NCI-H1105 treated with DMSO at 0.1 percent for 48 hours (cell line): ENCODE results near the gene TMTC2.

ENCODE experiments used
- DNase-seq: peaks from one replicate; lab custom pipeline; 2025; lab: John Stamatoyannopoulos, UW

TMTC2 gene

DNA sequence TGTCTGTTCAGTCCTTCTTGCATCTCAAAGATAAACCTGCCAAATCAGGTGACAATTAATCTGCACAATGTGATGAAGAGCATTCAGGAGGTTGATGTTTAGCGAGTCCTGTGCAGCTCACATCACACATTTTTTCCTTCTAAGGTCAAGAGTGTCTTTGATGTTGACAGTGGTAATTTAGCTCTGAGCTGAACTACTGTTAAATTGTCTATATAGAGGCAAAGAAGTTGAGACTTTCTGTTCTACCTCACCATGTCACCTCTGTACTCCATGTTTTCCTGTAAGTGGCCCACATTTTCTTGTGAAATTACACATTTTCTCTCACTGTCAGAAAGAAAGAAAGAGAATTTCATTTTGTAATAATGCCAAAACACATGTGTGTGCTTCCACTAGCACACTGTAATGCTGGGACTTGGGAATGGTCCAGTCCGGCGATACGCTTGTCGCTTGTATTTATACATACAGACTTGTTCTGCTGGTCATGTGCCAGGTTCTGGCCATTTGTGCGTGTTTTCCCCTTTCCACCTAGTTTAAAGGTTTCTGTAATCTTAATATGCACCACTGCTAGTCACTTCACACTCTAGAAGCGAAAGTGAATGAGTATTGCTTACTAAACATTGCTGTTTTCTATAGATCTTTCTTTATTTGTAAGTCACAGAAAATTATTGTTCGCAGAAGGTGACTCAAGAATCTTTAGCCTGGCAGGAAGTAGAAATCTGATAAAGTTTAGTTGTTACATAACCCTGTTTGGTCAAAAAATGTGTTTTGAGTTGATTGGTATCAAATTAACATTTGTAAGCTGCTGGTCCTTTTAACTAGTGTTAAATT is 328.9 kb downstream of the TMTC2 start:
- no peak for DNase-seq

DNA sequence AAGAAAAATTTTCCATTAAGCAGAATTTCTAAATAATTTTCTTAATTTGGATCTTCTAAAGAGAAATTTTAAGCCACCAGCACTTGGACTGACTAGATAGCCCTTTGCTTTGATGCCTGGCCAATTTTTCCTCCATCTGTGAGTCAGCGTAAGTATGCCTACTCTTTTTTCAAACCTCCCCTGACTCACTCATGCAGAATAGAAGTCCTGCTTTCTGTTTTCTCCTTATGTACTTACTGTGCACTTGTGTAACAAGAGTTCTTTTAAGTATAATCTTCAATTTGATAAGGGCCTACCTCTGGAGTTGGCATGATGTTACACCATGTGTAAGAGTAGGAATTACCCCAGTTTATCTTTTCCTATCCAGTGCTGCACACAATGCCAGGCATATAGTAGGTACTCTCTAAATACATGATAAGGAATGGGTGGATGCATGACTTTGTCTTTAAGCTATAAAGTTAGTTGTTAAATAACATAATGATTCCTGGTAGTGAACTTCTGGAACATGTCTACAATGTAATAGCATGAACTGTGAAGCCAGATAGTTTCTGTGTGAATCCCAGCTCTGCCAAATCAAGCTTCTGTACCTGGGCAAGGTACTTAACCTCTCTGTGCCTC is 329.6 kb downstream of the TMTC2 start:
- no peak for DNase-seq

DNA sequence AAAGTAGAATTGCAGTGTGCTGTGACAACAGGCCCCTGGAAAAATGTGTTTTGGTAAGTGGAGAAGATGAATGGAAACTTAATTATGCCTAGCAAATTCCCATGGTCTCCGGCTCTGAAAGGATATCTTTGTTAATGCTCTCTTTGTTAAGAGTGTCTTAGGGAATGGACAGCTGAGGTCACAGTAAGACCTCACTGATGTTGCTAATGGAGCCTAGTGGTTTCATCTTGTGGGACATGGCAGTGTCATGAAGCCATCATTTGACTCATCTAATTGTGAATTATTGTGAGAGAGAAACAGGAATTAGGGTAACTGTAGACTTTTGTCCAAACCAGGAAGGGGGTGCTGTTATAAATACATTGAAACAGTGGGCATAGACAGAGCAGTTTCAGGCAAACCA is 330.3 kb downstream of the TMTC2 start:
- DNase-seq = no peak

DNA sequence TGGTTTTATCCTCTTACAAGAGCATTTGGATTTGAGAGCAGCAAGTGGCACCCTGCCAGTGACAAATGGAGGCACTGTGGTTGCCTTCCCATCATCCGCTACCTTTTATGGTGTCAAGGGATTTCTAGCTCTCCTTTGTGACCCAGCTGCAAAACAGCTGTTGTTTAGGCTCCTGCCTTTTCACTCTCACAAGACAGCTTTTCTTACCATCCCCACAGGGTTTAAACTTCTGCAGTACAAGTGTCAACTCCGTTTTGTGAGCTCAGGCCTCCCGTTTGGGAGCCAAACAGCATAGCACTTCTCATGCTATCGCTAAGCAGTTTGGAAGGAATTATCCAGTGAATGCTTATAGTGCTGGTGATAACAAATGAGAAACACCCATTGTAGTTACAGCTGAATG is 331.4 kb downstream of the TMTC2 start:
- peak; percentile 12 for DNase-seq

DNA sequence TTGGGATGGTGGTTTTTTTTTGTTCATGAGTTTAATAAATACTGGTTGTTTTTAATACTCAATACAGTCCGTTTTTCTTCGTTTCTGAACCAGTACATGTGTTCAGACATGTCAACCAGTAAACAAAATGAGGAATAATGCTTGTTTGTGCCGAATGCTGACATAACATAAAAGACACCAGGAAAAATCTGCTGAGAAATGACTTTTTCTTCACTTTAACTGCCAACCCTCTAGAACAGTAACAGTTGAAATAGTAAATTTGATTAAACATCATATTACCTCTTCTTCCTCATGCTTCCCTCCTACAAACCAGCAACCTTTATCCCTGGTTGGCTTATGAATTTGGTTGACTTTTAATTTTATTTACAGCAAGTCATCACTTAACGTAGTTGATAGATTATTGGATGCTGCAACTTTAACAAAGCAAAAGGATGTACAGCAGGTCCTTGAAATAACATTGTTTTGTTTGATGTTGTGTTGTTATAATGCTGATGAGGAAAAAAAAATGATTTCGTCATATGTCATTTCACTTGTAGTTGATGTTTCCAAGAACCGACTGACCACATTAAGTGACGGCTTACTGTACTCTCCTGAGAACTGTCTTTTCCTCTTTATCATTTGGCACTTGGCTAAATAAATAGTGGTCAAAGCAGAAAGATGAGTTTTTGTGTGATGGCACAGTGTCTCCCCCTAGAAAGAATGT is 340.5 kb downstream of the TMTC2 start:
- no peak for DNase-seq

DNA sequence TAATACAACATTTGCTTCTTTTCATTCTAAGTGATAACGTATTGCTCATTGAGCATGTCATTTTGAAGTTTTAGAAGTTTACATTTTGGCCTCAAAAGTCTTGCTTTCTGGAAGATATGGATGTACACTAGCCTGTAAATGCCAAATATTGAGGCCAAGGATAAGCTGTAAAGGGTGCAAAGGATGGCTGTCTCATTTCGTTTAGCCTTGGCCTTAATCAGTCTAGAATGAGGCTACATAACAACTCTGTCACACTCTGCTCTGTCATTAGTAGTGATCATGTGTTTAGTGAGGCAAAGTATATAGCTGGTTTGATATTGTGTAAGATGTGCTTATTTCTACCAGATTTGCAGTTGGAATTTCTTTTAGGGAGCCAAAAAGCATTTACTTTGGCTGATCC is 344.5 kb downstream of the TMTC2 start:
- DNase-seq = no peak

DNA sequence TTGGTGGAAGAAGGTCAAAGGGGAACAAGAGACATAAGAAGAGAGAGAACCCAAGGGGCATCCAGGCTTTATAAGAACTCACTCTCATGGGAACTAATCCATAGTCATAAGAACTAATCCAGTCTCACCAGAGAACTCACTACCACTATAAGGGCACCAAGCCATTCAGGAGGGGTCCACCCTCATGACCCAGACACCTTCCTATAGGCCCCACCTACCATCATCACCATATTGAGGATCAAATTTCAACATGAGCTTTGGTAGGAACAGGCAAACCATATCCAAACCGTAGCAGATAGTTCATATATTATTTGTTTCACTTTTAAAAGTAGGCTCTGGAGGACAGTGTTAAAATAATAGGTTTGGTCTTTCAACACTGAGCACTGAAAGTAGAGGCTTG is 350.1 kb downstream of the TMTC2 start:
- DNase-seq = no peak

DNA sequence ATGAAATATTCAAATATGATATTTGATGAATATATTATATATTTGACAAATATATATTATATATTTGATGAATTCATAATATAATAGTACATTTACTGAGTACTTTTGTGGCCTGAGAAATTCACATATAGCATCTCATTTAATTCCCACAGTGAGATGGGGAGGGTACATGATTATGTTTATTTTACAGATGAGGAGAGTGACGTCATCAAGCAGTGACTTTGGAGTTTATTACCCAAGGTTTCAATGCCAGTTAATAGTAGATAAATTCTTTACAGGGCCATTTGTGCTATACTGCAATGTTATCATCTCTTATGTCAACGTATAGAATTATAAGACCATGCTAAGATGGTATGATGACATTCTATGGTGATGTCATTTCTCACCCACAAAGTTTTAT is 352.7 kb downstream of the TMTC2 start:
- DNase-seq = no peak

DNA sequence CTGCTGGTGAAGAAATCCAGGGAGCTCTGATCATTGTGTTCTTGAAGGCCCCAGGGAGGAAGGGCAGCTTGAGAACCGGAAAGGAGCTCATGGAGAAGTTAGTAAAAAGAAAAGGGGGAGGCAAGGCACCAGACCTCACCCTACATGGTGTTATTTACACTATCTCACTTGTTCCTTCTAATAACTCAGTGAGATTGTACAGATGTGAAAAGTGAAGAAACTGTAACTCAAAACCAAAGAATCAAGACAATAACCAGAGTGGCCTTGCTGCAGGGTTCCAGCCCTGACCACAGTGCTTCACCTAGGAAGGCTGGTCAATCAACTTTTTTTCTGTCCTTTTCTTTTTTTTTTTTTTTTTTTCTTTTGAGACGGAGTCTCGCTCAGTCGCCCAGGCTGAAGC is 353.6 kb downstream of the TMTC2 start:
- DNase-seq = no peak

DNA sequence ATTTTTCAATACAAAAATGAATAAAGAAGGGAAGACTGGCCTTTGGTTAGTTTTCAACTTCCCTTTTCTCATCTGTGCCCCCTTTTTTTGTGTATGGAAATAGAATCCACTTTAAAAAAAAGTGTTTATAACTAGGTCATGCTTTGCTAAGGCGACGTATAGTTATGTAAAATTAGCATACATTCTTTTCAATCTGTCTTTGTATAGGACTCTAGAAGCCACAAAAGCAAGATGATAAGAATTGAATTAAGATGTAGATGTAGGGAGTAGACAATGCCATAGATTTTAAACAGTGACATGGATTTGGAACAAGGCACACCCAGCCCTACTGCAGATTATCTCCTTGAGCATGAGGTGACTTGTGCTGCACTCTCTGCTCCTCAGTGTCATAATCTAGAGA is 354.3 kb downstream of the TMTC2 start:
- DNase-seq = no peak

DNA sequence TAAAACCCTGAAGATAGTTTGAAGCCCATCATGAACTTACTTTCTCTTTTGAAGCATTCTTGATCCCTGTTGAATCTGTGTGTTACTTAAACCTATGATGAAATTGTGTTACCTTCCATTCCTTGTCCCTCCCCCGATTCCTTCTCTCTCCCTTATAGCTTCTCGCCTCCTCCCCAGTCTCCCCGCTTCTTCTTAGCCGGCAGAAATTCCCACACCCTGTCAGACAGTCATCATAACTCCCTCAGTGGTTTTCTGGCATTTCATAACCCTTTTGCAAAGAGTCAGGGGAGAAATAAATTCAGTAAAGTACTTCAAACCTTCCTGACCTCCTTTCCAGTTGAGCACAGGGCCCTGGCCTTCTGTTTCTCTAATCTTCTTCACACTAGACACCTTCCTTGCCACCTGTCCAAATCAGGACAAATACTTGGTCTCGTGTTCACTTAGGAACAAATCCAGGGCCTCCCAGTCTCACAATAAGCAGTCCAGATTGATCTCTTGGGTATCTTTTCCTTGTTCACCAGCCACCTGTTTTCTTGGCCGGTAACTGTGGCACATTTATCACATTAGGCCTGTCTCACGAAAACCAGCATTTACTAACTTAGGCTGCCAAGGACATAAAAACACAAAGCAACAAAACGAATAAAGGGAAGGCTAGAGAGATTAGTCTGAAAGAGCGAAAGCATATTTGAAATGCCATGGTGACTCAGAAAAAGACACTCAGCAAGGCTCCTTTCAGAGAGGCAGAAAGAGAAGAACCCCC is 355.9 kb downstream of the TMTC2 start:
- no peak for DNase-seq

DNA sequence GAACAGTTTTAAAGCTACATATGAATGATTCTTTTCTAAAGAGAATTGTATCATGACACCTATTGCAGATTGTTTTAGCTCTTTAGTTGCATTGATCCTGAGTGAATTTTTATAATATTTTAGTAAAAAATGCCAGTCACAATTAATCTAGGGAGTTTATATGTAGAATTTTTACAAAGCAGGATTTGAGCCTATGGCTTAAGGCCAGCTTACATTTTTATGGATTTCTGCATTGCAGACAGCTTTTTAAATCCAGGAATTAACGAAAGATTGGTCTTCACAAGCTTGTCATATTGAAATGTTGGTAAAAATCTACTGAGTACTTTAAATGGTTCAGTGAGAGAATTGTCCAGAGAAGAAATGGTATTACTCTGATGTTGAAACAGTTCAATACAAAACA is 358.0 kb downstream of the TMTC2 start:
- no peak for DNase-seq

DNA sequence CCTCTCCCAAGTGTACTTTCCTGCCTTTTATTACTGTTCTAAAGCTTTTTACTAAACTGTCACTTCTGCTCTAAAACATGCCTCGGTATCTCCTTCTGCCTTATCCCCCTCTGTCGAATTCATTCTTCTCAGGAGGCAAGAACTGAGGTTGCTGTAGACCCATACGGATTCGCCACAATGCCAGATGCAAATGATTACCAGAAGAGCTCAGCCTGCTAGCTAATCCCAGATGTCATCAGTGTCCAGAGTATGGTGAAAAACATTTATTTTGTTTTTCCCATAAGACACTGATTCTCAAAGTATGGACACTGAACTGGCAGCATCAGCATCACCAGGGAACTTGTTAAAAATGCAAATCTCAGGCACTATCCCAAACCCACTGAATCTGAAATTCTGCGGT is 359.3 kb downstream of the TMTC2 start:
- DNase-seq = no peak

DNA sequence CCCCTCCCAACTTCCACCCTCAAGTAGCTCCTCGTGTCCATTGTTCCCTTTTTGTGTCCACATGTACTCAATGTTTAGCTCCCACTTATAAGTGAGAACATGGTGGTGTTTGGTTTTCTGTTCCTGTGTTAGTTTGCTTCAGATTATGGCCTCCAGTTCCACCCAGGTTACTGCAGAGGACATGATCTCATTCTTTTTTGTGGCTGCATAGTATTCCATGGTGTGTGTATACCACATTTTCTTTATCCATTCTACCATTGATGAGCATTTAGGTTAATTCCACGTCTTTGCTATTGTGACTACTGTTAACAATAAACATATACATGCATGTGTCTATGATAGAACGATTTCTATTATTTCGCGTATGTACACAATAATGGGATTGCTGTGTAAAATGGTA is 362.6 kb downstream of the TMTC2 start:
- no peak for DNase-seq

DNA sequence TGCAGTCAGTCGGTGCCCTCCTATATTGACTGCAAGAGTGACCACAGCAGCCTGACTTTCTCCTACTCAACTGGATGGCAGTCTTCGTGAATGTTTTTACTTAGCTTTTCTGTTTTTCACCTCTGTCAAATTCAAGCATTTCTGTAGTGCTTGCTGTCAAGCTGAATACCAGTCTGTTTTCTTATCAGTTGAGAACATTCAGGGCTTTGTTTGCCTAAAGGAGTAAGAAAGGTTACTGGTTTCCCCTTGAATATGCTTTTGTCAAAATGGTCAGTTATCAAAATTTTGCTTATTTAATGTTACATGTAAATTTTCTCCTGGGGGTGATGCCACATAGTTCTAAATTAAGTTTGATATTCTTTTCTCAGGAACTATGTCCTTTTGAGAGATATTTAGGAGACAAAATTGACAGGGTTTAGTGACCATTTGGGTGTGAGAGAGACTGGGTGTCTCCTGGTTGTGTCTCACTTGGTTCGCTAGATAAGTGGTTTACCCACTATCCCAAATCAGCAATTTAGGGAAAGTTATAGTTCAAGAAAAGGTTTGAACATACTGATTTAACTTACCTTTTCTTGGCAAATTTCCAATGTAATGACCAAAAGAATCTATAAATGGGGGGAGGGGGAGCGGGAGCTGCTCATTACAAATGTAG is 366.3 kb downstream of the TMTC2 start:
- no peak for DNase-seq

DNA sequence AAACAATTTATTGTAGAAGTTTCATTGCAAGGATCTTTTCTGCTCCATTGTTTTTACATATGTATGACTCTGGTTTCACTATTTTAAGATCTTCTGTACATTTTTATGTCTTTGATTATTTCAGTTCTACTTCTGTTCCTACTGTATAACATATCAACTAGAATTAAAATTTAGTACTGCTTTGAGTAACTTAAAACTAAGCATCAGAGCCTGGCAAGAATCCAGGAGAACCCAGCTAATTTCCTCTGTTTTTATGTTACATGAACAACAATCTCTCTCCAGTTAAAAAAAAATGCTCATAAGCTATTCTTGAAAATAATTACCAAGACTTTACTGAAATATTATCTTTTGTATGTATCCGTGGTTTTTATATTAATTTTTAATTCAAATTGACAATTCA is 370.7 kb downstream of the TMTC2 start:
- DNase-seq = peak; percentile 5

DNA sequence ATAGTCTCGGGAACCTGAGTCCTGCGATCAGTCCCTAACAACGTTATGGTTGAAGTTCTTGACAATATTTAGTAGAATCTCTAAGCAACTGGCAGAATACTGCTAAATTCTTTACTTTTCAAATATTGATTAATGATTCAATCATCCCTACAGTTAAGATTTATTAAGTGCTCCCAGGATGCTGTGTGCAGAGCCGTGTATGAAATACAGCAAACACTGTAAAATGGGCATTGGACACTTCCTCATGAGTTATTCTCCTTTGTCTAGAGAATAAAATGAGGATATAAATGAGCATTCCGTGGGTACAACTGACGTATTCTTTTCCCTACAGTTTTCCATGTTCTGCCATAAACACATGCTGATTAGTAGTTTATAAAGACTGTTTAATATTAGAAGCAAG is 372.4 kb downstream of the TMTC2 start:
- no peak for DNase-seq

DNA sequence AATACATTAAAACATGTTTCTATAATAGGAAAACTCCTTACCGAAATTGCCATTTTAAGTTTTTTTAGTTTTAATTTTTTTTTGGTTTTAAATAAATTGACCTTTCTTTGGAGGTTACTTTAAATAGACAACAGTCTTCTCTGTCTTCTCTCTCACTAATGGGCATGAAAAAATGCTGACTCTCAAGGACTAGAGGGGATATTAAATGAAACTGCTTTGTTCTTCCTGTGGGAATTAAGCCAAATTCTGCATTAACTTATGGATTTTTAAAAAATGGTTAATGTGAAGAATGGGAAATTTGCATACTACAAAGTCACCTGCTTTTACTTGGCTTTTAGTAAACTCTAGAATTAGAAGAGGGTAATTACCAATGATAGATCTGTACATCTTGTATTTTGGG is 378.9 kb downstream of the TMTC2 start:
- DNase-seq = peak; percentile 84

DNA sequence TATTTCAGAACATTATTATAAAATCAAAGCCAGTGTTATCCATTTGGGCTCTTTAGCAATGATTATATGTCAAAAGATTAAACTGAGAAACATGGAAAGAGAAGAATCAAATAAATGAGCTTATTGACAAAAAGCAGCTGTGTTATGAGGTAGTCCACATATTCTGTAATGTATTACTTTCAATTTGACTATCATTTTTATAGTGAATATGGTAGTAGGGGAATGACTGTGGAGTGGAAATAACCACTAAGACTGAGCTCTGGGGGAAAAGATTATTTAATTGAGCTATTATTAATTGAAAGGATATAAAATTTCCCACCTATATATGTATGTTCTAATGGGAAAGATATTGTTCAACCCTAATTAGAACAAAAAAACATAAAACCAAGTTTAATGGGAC is 381.3 kb downstream of the TMTC2 start:
- no peak for DNase-seq

DNA sequence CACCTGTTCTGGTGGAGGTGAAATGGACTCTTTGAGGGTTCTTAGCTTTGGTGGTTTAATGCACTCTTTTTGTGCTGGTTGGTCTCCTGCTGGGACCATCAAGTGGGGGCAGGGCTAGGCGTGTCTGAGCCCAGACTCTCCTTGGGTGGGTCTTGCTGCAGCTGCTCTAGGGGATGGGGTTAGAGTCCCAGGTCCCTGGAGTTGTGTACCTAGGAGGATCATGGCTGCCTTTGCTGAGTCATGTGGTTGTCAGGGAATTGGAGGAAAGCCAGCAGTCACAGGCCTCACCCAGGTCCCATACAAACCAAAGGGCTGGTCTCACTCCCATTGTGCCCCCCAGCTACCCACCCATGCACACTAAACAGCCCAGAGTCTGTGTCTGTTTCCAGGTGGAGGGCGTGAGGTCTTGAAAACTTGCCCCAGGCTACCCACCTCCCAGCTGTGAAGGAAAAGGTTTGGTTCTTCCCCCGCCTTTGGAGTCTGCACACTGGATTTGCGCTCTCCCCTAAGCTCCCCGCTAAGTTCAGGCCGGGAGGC is 387.7 kb downstream of the TMTC2 start:
- no peak for DNase-seq

DNA sequence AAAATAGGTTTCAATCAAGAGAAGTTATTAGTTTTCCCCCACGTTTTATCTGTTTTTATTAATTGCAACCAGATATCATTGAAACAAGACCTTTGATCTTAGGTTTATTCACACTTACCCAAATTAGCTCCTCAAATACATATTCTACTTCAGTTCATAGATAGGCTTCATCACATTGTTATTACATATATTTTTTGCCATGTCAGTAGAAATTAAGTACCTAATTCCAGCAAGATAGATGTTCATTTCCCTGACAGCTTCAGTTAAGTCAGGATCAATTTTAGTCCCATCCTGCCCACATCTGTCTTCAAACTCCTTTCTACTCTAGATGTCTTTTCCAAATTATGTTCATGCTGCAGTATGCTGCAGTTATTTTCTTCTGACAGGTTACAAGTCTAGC is 388.8 kb downstream of the TMTC2 start:
- DNase-seq = no peak

DNA sequence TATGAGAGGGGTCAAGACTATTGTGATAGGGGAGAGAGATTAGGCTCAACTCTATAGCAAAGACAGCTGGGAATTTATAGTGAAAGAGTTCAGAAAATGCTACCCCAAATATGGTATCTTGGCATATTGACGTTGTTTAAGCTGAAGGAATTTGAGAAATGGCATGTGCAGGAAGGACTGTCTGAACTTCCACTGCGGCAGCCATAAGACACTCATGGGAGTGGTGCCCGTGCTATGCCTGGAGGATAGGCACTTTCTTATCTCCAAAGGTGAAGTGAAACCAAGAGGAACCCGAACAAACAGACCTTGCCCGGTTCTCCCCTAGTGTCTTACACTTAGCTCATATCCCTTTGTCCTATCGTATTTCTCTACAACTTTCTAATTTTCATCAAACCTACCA is 390.3 kb downstream of the TMTC2 start:
- DNase-seq = no peak
